AG04450 (cell line): ENCODE results near the gene SLC36A4. TPM values are rescaled to one million over a fixed set of nuclear protein-coding genes. Genes with fewer than 3 reads are reported as not detected.

Experiments used
- CTCF ChIA-PET: fragments of 300-600, 350-600 bp; formaldehyde crosslinking; extraction: SDS; loops from one replicate; lab custom pipeline; 2022; ENCODE audit warnings: antibody characterized with exemption, inconsistent platforms; lab: Charles Lee
- POLR2A ChIA-PET: fragments of 350-600 bp; formaldehyde crosslinking; extraction: SDS; loops from one replicate; lab custom pipeline; 2021; ENCODE audit warnings: antibody characterized with exemption, inconsistent platforms; lab: Yijun Ruan, JAX
- DNase-seq: peaks from one replicate; pipeline ENCODE4 v3.0.0-alpha.2; 2011; ENCODE audit warnings: low read depth, low spot score
- H3K27ac ChIP-seq: one replicate; pipeline ENCODE4 v1.5.1; 2012; ENCODE audit warnings: low read depth, low read length, control low read depth
- H3K27me3 ChIP-seq: one replicate; pipeline ENCODE4 v1.6.0; 2012; ENCODE audit warnings: low read length; ENCODE audit not compliant: control insufficient read depth, insufficient read depth
- H3K4me3 ChIP-seq: 2 replicates; pipeline ENCODE4 v1.5.1; 2011; ENCODE audit warnings: mild to moderate bottlenecking, low read depth, low read length, control low read depth
- H3K9me3 ChIP-seq: 2 replicates; pipeline ENCODE4 v1.5.1; 2012; ENCODE audit warnings: low read length; ENCODE audit not compliant: control insufficient read depth, insufficient read depth
- polyA plus RNA-seq: library from polyadenylated mRNA; depleted of rRNA; stranded (reverse); fragments of >200 nt; gene quantifications from 2 replicates; pipeline ENCODE4 v1.2.3, GENCODE V29; 2011
- TF ChIP-seq, protein P1 (sequence below): IDR thresholded peaks from 2 replicates; pipeline ENCODE4 v1.5.1; 2011; ENCODE audit warnings: low read depth, low read length, control low read depth, inconsistent platforms

The SLC36A4 gene
- polyA plus RNA-seq, 1 experiment = 17.7 TPM

DNA sequence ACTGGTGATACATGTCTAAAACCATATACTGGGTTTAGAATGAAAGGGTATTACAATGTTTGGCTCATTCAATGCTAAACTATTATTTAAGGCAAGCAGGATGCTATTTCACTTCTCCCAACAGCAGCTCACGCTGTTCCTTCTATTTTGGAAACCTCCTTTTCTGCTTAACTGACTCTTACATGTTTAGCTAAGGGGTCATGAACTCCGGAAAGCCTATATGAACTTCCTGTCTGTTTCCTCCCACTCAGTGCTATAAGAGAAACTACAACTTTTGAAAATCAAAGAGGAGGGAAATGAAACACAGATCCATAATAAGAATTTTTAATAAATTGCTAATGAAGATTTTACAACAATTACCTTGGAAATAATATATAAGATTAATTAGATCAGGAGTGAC lies 30.9 kb downstream of the SLC36A4 start:
- no peaks in the 10 kb centered on the region for H3K27me3 ChIP-seq

DNA sequence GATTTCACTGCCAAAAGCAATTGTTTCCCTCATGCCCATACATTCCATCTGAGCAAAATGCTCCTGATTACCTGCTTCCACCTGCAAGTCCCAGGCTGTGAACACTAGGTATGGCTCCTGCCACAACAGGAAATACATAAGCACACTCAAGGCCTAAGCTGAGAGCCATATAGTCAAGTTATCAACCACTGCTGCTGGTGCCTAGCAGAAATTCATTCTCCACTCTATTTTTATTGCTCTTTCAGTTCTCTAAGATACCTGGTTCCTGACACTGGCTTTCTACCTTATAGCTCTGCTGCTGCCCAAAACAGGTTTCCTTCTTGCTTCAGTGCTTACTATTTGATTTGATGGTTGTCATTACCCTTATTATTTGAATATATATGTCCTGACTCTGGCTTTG lies 31.6 kb downstream of the SLC36A4 start:
- TF ChIP-seq, protein P1, sequence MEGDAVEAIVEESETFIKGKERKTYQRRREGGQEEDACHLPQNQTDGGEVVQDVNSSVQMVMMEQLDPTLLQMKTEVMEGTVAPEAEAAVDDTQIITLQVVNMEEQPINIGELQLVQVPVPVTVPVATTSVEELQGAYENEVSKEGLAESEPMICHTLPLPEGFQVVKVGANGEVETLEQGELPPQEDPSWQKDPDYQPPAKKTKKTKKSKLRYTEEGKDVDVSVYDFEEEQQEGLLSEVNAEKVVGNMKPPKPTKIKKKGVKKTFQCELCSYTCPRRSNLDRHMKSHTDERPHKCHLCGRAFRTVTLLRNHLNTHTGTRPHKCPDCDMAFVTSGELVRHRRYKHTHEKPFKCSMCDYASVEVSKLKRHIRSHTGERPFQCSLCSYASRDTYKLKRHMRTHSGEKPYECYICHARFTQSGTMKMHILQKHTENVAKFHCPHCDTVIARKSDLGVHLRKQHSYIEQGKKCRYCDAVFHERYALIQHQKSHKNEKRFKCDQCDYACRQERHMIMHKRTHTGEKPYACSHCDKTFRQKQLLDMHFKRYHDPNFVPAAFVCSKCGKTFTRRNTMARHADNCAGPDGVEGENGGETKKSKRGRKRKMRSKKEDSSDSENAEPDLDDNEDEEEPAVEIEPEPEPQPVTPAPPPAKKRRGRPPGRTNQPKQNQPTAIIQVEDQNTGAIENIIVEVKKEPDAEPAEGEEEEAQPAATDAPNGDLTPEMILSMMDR = no peak
- Histone ChIP-seq H3K9me3 (no peaks in the 10 kb centered on the region), H3K27me3 (no peaks in the 10 kb centered on the region), H3K27ac (no peak overlapping the region), H3K4me3 (no peak overlapping the region)
- POLR2A ChIA-PET = no interaction called here
- DNase-seq = no peak
- CTCF ChIA-PET = interaction anchor here (0.6 to 1.5 kb wide), 4 partner anchors 69 to 1970 kb away, joined by 3 to 5 read pairs (median 4); no protein-coding TSS in a partner anchor

More for the DNA sequence above, 30.9 kb downstream of the SLC36A4 start:
- CTCF ChIA-PET = interaction anchor here (0.5 to 1.5 kb wide), 4 partner anchors 64 to 224 kb away, joined by 3 to 5 read pairs (median 4); no protein-coding TSS in a partner anchor
- no peak overlapping the region for H3K4me3 ChIP-seq
- no peak for DNase-seq
- TF ChIP-seq, protein P1 = no peak
- H3K9me3 ChIP-seq = no peaks in the 10 kb centered on the region
- POLR2A ChIA-PET = no interaction called here
- no peak overlapping the region for H3K27ac ChIP-seq

- ChIA-PET POLR2A (no interaction called here), CTCF (interaction anchor here (0.6 to 2.6 kb wide), 3 partner anchors 9 to 15 kb away, joined by 3 to 9 read pairs (median 5); no protein-coding TSS in a partner anchor)
- H3K9me3 ChIP-seq = no peaks in the 10 kb centered on the region
- no peak overlapping the region for H3K4me3 ChIP-seq
- no peak overlapping the region for H3K27ac ChIP-seq
- DNase-seq = no peak
- H3K27me3 ChIP-seq = no peaks in the 10 kb centered on the region
- TF ChIP-seq, protein P1 = no peak
Measured at GRCh38 chr11:93160808-93161207, 37.0 kb downstream of the SLC36A4 start.

- ChIA-PET CTCF (interaction anchor here (1.7 to 2.6 kb wide), 2 partner anchors 10 to 15 kb away, joined by 5 to 9 read pairs; no protein-coding TSS in a partner anchor), POLR2A (no interaction called here)
- no peak overlapping the region for H3K4me3 ChIP-seq
- no peaks in the 10 kb centered on the region for H3K27me3 ChIP-seq
- H3K27ac ChIP-seq = no peak overlapping the region
- no peak for DNase-seq
- TF ChIP-seq, protein P1 = no peak
- no peaks in the 10 kb centered on the region for H3K9me3 ChIP-seq
Measured at GRCh38 chr11:93160156-93160555, 37.6 kb downstream of the SLC36A4 start.

GRCh38 chr11:93159721-93160120 lies 38.1 kb downstream of the SLC36A4 start:
- Histone ChIP-seq H3K27me3 (no peaks in the 10 kb centered on the region), H3K9me3 (no peaks in the 10 kb centered on the region), H3K27ac (no peak overlapping the region), H3K4me3 (no peak overlapping the region)
- no peak for DNase-seq
- TF ChIP-seq, protein P1 = no peak
- ChIA-PET POLR2A (no interaction called here), CTCF (interaction anchor here (2.6 kb wide), 1 partner anchor 10 kb away, joined by 9 read pairs; no protein-coding TSS in a partner anchor)
